ENCODE data around the gene MVK.
A peak's percentile ranks its signal among the peaks of the same experiment; 100 is the strongest.

The MVK gene

DNA sequence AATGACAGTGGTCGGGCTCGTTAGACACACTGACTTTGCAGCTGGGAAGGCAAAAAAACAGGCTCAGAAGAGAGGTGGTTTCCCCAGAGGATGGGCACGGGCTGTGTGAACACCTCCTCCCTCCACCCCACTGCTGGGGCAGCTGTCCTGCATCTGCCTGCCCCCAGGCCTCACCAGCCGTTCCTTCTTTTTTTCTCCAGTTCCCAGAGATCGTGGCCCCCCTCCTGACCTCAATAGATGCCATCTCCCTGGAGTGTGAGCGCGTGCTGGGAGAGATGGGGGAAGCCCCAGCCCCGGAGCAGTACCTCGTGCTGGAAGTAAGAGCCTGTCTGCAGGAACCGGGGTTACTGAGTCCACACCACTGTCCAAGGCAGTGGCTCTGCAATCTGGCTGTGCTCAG is 17.4 kb downstream of the MVK start:
- TF ChIP-seq, protein P1, sequence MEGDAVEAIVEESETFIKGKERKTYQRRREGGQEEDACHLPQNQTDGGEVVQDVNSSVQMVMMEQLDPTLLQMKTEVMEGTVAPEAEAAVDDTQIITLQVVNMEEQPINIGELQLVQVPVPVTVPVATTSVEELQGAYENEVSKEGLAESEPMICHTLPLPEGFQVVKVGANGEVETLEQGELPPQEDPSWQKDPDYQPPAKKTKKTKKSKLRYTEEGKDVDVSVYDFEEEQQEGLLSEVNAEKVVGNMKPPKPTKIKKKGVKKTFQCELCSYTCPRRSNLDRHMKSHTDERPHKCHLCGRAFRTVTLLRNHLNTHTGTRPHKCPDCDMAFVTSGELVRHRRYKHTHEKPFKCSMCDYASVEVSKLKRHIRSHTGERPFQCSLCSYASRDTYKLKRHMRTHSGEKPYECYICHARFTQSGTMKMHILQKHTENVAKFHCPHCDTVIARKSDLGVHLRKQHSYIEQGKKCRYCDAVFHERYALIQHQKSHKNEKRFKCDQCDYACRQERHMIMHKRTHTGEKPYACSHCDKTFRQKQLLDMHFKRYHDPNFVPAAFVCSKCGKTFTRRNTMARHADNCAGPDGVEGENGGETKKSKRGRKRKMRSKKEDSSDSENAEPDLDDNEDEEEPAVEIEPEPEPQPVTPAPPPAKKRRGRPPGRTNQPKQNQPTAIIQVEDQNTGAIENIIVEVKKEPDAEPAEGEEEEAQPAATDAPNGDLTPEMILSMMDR (IDR thresholded peaks at IDR 0.05; ENCODE audit: insufficient read depth, low read depth, low read length, missing control alignments) = no peak
- DNase-seq (ENCODE audit: low read depth) = no peak
- no peak overlapping the region for H3K4me3 ChIP-seq (ENCODE audit: low read depth, low read length)

DNA sequence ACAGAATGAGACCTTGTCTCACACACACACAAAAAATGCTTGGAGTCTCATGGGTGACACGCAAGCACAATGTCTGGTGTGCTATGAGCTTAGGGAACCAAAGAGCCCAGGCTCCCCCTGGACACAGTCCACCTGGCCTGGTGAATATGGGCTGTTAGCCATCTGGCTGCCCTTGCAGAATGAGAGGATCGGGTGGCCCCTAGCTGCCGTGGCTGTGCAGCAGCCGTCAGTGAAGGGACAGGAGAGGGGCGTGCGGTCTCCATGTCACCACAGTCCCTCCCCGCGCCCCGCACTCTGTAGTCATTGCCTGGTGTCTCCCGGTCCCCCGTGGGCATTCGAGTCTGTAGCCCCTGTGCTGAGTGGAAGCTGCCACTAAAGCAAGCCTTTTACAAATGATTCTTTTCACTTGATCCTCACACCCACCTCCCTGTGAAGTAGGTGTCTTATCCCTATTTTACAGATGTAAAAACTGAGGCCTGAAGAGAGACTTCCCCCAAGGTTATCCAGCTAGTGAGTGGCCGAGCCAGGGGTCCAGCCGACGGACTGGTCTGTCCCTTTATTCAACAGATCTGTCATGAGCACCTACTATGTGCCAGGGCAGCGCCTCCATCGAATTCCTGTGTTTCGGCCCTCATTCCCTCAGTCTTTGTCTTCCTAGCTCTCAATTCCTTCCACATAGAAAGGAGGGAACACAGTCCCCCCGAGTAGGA is 18.8 kb downstream of the MVK start:
- TF ChIP-seq, protein P1 (IDR thresholded peaks at IDR 0.05; ENCODE audit: insufficient read depth, low read depth, low read length, missing control alignments) = no peak
- no peak overlapping the region for H3K4me3 ChIP-seq (ENCODE audit: low read depth, low read length)
- DNase-seq (ENCODE audit: low read depth) = no peak

DNA sequence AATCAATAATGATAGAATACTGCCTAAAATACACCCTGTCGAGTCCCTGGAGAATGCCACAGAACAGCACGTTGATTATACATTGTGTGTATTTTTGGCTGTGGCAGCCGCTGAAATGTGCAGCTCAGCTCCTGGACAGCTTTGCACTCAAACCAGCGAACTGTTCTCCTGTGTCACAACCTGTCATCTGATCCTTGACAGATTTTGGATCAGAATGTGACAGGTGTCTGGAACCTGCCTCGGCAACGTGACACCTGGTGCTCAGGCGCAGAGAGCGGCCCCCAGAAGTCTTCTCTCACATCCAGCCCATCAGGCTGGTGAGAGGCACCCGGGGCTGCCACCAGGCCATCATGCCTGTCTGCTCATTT is 19.3 kb downstream of the MVK start:
- H3K4me3 ChIP-seq (ENCODE audit: low read depth, low read length) = no peak overlapping the region
- TF ChIP-seq, protein P1 (IDR thresholded peaks at IDR 0.05; ENCODE audit: insufficient read depth, low read depth, low read length, missing control alignments) = no peak
- no peak for DNase-seq (ENCODE audit: low read depth)

DNA sequence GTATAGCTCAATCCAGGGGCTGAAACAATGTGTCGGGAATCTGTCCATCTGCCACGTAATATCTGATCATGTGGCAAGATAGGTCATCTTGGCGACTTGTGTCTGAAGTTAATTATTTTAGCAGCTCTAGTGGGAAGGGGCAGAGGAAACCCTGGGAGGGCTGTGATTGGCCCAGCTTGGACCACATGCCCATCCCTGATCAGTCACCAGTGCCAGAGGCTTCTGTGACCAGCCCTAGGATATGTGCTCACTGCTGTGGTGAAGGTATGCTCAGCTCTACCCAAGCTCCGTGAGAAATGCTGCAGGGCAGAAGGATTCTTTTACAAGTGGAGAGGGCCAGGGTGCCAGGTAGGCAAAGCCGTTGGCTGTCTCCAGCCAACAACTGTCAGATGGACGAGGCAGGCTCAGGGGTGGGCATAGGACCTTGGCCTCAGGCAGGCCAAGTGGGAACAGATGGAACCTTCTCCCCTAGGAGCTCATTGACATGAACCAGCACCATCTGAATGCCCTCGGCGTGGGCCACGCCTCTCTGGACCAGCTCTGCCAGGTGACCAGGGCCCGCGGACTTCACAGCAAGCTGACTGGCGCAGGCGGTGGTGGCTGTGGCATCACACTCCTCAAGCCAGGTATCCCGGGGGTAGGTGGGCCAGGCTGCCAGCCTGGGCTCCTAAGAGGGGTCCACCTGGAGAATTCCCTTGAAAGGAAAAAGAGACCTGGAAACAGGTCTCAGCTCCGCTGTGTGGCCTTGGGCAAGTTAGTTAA is 21.1 kb downstream of the MVK start:
- DNase-seq (ENCODE audit: low read depth) = no peak
- TF ChIP-seq, protein P1 (IDR thresholded peaks at IDR 0.05; ENCODE audit: insufficient read depth, low read depth, low read length, missing control alignments) = no peak
- H3K4me3 ChIP-seq (ENCODE audit: low read depth, low read length) = no peak overlapping the region

DNA sequence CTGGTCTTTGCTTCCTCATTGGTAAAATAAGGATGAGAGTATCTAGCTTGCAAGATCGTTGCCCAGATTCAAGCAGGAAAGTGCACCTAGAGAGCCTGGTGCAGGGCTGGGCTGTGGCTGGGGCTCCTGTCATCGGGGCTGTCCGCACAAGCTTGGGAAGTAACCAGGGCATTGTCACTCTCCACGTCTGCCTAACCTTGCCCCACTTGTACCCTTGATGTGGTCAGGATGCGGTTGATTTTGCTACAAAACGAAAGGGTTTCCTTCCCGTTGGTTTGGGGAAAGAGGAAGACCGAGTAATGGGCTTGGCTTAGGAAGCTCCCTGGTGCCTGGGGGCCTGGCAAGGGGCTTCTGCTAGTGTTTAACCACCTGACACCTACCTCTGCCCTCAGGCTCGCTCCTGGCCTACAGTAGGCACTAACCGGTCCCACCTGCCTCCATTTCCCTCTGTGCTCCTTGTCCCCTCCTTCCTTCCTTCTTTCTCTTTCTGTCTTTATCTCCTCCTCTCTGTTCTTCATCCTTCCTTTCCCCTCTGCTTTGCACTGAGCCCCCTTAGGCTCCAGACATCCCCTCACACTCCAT is 21.8 kb downstream of the MVK start:
- H3K4me3 ChIP-seq (ENCODE audit: low read depth, low read length) = no peak overlapping the region
- TF ChIP-seq, protein P1 (IDR thresholded peaks at IDR 0.05; ENCODE audit: insufficient read depth, low read depth, low read length, missing control alignments) = no peak
- peak; percentile 36 for DNase-seq (ENCODE audit: low read depth)

DNA sequence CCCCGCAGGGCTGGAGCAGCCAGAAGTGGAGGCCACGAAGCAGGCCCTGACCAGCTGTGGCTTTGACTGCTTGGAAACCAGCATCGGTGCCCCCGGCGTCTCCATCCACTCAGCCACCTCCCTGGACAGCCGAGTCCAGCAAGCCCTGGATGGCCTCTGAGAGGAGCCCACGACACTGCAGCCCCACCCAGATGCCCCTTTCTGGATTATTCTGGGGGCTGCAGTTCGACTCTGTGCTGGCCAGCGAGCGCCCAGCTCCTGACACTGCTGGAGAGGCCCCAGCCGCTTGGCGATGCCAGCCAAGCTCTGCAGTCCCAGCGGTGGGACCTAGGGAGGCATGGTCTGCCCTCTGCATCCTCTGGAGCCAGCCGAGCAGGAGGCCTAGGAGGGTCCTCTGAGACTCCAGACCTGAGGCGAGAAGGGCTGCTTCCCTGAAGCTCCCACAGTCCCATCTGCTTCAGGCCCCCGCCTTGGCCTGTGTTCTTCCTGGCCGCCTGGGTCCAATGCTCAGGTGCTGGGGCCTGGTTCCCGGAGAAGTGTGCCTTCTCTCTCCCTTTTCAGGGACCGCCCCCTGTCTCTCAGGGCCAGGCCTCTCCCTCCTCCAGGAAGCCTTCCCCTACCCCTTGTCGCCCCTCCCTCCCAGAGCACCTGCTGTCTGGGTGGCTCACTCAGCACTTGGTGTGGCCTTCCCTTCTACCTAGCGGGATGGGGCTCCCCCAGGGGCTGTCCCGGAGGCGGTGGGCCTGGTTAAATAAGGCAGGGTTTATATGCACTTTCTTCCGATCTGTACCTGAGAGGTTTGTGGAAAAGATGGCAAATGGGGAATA is 23.0 kb downstream of the MVK start:
- TF ChIP-seq, protein P1 (IDR thresholded peaks at IDR 0.05; ENCODE audit: insufficient read depth, low read depth, low read length, missing control alignments) = no peak
- H3K4me3 ChIP-seq (ENCODE audit: low read depth, low read length) = no peak overlapping the region
- DNase-seq (ENCODE audit: low read depth) = peak; percentile 8

All from GM12865 (cell line).